ENCODE data around the gene PRMT5. TPM values are rescaled to one million over a fixed set of nuclear protein-coding genes. Genes with fewer than 3 reads are reported as not detected.

The PRMT5 gene
- total and polyA plus RNA-seq, 4 donors: 19.2 to 56.5 (median 50.2) TPM

GRCh38 chr14:22877000-22877501, 52.1 kb downstream of the PRMT5 start:
- H3K4me3 ChIP-seq: no peak overlapping the region
- H3K27me3 ChIP-seq (ENCODE audit: control insufficient read depth in 3 of 3, insufficient read depth in 3 of 3, low read length in 2 of 3): no peaks in the 10 kb centered on the region
- no peaks in the 10 kb centered on the region for H3K9me3 ChIP-seq (ENCODE audit: control insufficient read depth in 4 of 4, insufficient read depth in 3 of 4, low read length in 3 of 4)
- DNase-seq (no peak), ATAC-seq (ENCODE audit: insufficient read depth, low FRiP score) (no peak)
- WGBS, 2 donors: 95 to 98% methylated on average over 22 of the region's 22 CpGs
- TF ChIP-seq, protein P1, sequence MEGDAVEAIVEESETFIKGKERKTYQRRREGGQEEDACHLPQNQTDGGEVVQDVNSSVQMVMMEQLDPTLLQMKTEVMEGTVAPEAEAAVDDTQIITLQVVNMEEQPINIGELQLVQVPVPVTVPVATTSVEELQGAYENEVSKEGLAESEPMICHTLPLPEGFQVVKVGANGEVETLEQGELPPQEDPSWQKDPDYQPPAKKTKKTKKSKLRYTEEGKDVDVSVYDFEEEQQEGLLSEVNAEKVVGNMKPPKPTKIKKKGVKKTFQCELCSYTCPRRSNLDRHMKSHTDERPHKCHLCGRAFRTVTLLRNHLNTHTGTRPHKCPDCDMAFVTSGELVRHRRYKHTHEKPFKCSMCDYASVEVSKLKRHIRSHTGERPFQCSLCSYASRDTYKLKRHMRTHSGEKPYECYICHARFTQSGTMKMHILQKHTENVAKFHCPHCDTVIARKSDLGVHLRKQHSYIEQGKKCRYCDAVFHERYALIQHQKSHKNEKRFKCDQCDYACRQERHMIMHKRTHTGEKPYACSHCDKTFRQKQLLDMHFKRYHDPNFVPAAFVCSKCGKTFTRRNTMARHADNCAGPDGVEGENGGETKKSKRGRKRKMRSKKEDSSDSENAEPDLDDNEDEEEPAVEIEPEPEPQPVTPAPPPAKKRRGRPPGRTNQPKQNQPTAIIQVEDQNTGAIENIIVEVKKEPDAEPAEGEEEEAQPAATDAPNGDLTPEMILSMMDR (IDR thresholded peaks at IDR 0.05; ENCODE audit: control extremely low read depth, extremely low read depth): no peak
- H3K27ac ChIP-seq (ENCODE audit: low read depth in 1 of 2, low read length in 1 of 2): no peak overlapping the region
- peaks cover 12 to 55% (median 29%) of the 10 kb centered on the region in 4 donors for H3K36me3 ChIP-seq (ENCODE audit: control insufficient read depth in 4 of 4, insufficient read depth in 4 of 4, low read length in 4 of 4)
- peaks cover 0 to 8% (median 4%) of the 10 kb centered on the region in 5 donors for H3K4me1 ChIP-seq (ENCODE audit: control insufficient read depth in 5 of 5, insufficient read depth in 5 of 5, low read length in 5 of 5)
- H3K9ac ChIP-seq (ENCODE audit: insufficient read depth in 1 of 2, low read length in 2 of 2): no peak overlapping the region

DNA sequence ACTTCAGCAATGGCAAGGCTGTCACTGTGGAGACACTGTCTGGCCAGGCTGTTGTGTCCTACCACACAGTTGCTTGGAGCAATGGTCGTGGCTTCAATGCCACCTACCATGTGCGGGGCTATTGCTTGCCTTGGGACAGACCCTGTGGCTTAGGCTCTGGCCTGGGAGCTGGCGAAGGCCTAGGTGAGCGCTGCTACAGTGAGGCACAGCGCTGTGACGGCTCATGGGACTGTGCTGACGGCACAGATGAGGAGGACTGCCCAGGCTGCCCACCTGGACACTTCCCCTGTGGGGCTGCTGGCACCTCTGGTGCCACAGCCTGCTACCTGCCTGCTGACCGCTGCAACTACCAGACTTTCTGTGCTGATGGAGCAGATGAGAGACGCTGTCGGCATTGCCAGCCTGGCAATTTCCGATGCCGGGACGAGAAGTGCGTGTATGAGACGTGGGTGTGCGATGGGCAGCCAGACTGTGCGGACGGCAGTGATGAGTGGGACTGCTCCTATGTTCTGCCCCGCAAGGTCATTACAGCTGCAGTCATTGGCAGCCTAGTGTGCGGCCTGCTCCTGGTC, 53.3 kb downstream of the PRMT5 start:
- Histone ChIP-seq H3K27ac (ENCODE audit: low read depth in 1 of 2, low read length in 1 of 2) (no peak overlapping the region), H3K4me1 (ENCODE audit: control insufficient read depth in 5 of 5, insufficient read depth in 5 of 5, low read length in 5 of 5) (peaks cover 0 to 8% (median 4%) of the 10 kb centered on the region in 5 donors), H3K4me3 (no peak overlapping the region), H3K27me3 (ENCODE audit: control insufficient read depth in 3 of 3, insufficient read depth in 3 of 3, low read length in 2 of 3) (no peaks in the 10 kb centered on the region), H3K9me3 (ENCODE audit: control insufficient read depth in 4 of 4, insufficient read depth in 3 of 4, low read length in 3 of 4) (no peaks in the 10 kb centered on the region), H3K36me3 (ENCODE audit: control insufficient read depth in 4 of 4, insufficient read depth in 4 of 4, low read length in 4 of 4) (peaks cover 12 to 55% (median 29%) of the 10 kb centered on the region in 4 donors), H3K9ac (ENCODE audit: insufficient read depth in 1 of 2, low read length in 2 of 2) (no peak overlapping the region)
- ATAC-seq (ENCODE audit: insufficient read depth, low FRiP score) (no peak), DNase-seq (no peak)
- TF ChIP-seq, protein P1 (IDR thresholded peaks at IDR 0.05; ENCODE audit: control extremely low read depth, extremely low read depth): no peak
- WGBS, 2 donors: 97% methylated on average over 20 of the region's 20 CpGs

- H3K36me3 ChIP-seq (ENCODE audit: control insufficient read depth in 4 of 4, insufficient read depth in 4 of 4, low read length in 4 of 4): peaks cover 12 to 55% (median 29%) of the 10 kb centered on the region in 4 donors
- no peak for ATAC-seq (ENCODE audit: insufficient read depth, low FRiP score)
- no peaks in the 10 kb centered on the region for H3K27me3 ChIP-seq (ENCODE audit: control insufficient read depth in 3 of 3, insufficient read depth in 3 of 3, low read length in 2 of 3)
- H3K27ac ChIP-seq (ENCODE audit: low read depth in 1 of 2, low read length in 1 of 2): no peak overlapping the region
- no peak overlapping the region for H3K4me3 ChIP-seq
- H3K9me3 ChIP-seq (ENCODE audit: control insufficient read depth in 4 of 4, insufficient read depth in 3 of 4, low read length in 3 of 4): no peaks in the 10 kb centered on the region
- DNase-seq: no peak
- H3K4me1 ChIP-seq (ENCODE audit: control insufficient read depth in 5 of 5, insufficient read depth in 5 of 5, low read length in 5 of 5): peaks cover 0 to 10% (median 8%) of the 10 kb centered on the region in 5 donors
- TF ChIP-seq, protein P1 (IDR thresholded peaks at IDR 0.05; ENCODE audit: control extremely low read depth, extremely low read depth): no peak
- WGBS, 2 donors: 97 to 98% methylated on average over 15 of the region's 15 CpGs
- H3K9ac ChIP-seq (ENCODE audit: insufficient read depth in 1 of 2, low read length in 2 of 2): no peak overlapping the region
Observed at GRCh38 chr14:22875003-22875747, 54.0 kb downstream of the PRMT5 start.

Measured in lung (tissue), 12 donors.